Activated T-cell treated with anti-CD3 and anti-CD28 coated beads, Interleukin-2, amount 50 U/mL, for 4 hours (primary cell): Measurements from ENCODE around the gene COL12A1. TPM values are rescaled to one million over a fixed set of nuclear protein-coding genes. Genes with fewer than 3 reads are reported as not detected.
"Not testable (repeated sequence)": the region's sequence is repeated elsewhere in the genome, so short reads cannot be mapped to it uniquely, and the experiment has no call there.

Source experiments
- ATAC-seq, 2 donors: fragments of 200-7000 bp; cut with Tn5 transposase; one replicate each; pipeline ENCODE4 v1.10.0; 2021
- DNase-seq: peaks from one replicate; pipeline ENCODE4 v3.0.0-alpha.2; 2020
- H3K27me3 Mint-ChIP-seq: one replicate; pipeline ENCODE4 v1.8.0; 2021; ENCODE audit warnings: low read depth, mixed read lengths
- H3K36me3 Mint-ChIP-seq: one replicate; pipeline ENCODE4 v1.8.0; 2022; ENCODE audit warnings: mixed read lengths; ENCODE audit not compliant: insufficient read depth
- H3K4me1 Mint-ChIP-seq: one replicate; pipeline ENCODE4 v1.8.0; 2021; ENCODE audit warnings: low read depth, mixed read lengths
- H3K4me3 Mint-ChIP-seq: one replicate; pipeline ENCODE4 v1.8.0; 2021; ENCODE audit warnings: mild to moderate bottlenecking, moderate library complexity, mixed read lengths
- H3K9me3 Mint-ChIP-seq: one replicate; pipeline ENCODE4 v1.8.0; 2021; ENCODE audit warnings: mixed read lengths
- total RNA-seq, 3 donors: library from RNA; stranded (reverse); gene quantifications; one replicate each; pipeline ENCODE4 v1.2.1, GENCODE V29; 2021

Gene COL12A1
- total RNA-seq, 3 donors from 2014 or later = 0.29 to 0.40 (median 0.30) TPM

DNA sequence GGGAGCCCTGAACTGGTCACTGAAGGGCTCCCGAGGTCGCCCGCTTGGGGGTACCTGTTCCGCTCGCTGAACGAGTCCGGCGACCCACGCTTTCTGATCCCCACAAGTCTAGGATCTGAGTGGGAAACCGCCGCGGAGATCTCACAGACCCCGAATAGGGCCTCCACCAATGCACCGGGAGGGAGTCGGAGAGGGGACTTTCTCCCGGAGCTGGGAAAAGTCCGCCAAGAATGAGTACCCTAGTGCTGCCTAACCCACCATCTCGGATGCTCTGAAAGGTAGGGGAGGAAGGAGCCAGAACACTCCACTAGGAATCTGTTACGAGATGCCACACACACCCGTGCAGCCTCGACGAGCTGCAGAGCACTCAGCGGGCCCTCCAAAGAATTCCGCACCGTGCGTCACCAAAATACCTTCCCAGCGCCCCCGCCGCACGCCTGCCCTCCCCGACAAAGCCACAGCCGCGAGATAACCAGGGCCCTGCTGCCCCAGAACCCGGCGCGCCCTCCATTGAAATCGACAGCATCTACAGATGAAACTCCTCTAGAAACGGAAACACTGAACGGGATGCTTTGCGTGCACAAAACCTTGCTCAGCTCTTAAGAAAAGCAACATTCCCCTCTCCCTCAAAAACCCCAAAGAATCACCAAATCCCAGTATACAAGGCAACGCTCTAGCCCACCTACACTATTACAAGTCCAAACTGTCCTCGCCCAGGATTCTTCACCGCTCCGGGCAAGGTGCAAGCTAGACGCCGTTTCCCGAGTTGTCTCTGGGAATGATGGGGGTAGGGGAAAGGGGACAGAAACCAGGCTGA, 686 bp downstream of the COL12A1 start:
- Mint-ChIP-seq H3K36me3 (no peaks in the 10 kb centered on the region), H3K9me3 (no peaks in the 10 kb centered on the region), H3K4me1 (peaks cover 54% of the 10 kb centered on the region), H3K27me3 (peaks cover 84% of the 10 kb centered on the region), H3K4me3 (peak overlapping the region; percentile 73)
- ATAC-seq (peak; percentile 5 to 11), DNase-seq (no peak)

DNA sequence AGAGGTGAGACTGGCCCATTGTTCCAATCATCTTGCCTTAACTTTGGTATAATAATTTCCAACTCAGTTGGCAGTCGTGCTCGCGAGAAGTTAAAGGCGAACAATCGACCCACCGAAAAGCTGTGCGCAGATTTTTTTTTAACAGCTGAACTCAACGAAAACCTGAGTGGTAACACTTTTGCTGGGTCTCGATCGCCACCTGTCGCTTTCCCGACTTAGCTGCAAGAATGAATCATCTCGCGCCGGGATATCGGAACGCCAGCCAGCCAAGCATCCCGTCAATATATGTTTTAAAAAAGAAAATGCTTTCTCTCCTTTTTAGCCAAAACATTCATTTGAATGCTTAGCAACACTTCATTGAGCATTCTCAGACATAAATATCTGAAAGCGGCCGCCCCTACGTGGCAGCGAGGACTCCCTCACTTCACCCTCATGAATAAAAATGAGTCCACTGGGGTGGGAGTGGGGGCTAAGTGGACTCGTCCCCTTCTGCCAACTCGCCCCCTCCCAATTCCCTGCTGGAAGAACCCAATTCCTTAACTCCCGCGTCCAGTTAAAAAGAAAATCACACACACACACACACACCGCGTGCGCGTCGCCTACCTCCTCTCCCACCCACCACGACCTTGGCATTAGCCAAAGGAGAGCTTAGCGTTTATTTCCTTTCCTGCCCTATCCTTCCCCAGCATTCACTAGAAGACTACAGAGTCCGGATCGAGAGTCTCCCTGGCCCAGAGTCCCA, 1.5 kb downstream of the COL12A1 start:
- no peak for ATAC-seq
- no peak for DNase-seq
- no peaks in the 10 kb centered on the region for H3K9me3 Mint-ChIP-seq
- peaks cover 86% of the 10 kb centered on the region for H3K27me3 Mint-ChIP-seq
- H3K36me3 Mint-ChIP-seq = no peaks in the 10 kb centered on the region
- peak overlapping the region; percentile 73 for H3K4me3 Mint-ChIP-seq
- peaks cover 54% of the 10 kb centered on the region for H3K4me1 Mint-ChIP-seq

DNA sequence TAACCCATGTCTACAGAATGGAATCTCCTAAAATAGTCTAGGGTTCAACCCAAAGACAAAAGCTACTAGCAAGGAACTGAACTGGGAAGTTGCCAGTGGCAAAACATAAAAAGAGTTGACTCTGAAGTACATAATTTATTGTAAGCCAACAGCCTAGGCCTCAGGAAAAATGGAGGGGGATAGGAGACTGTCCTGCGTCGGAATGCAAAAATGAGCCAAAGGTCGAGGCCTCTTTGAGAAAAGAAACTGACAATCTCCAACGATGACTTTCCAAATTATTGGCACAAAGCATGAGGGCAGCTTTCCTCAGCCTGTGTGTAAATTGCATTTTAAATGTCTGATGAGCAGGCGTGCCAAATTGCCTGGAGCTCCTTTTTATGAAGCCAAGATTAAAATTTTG, 2.1 kb downstream of the COL12A1 start:
- DNase-seq (no peak), ATAC-seq (no peak)
- Mint-ChIP-seq H3K4me3 (peak overlapping the region; percentile 37), H3K9me3 (no peaks in the 10 kb centered on the region), H3K27me3 (peaks cover 81% of the 10 kb centered on the region), H3K36me3 (no peaks in the 10 kb centered on the region), H3K4me1 (peaks cover 52% of the 10 kb centered on the region)

DNA sequence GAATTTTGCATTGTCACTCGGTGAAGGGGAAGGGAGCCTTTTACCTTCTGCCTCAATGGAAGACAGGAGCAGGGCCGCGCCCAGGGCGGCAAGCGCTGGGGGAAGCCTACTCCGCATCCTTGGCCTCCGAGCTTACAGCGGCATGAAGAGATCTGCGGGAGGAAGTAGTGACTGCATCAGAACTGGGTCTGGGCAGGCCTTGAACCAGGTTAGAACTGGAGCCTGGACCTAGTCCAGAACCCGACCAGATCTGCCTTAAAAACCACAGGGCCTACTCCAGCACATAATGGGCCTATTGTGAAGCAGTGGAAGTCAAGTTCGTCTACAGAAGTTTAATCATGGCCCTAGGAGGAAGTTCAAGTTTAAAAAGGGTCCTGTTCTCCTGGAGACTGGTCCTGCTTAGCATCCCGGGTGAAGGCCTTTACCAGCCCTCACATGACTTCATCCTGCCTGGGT, 3.1 kb downstream of the COL12A1 start:
- Mint-ChIP-seq H3K27me3 (peaks cover 72% of the 10 kb centered on the region), H3K4me3 (no peak overlapping the region), H3K36me3 (no peaks in the 10 kb centered on the region), H3K4me1 (peaks cover 43% of the 10 kb centered on the region), H3K9me3 (no peaks in the 10 kb centered on the region)
- ATAC-seq = no peak
- no peak for DNase-seq

DNA sequence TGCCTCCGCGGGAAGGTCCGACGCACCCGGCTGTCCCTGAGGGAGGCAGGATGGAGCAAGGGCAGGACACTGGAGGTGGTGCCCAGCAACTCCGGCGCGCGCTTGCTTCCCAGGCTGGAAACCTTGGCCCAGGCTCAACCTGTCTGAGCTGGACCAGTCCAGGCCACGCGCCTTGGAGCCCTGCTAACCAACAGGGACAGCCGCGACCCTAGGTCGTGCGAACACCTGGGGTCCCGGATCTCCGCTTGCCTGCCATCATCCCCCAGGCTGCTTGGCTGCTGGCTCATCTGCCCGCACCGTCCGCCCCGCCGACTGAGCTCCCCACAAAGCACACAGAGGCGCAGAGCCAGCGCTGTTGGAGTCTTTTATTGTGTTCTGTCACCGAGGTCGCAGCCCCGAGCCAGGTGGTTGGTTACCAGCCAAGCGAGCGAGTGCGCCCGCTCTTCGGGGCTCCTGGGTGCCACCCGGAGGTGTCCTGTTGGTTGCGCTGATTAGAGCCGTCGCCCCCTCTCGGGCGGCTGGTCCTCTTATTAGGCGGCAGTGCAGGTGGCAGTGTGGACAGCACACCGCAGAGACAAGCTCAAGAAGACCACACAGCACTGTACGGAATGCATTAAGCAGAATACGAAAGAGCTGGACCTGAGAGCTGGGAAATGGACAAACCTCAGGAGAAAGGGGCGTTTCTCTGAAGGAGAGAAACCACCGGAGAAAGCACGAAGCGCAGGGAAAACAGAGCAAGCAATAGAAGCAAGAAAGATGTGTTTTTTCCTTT, 3.8 kb downstream of the COL12A1 start:
- peaks cover 37% of the 10 kb centered on the region for H3K4me1 Mint-ChIP-seq
- no peak overlapping the region for H3K4me3 Mint-ChIP-seq
- no peaks in the 10 kb centered on the region for H3K9me3 Mint-ChIP-seq
- DNase-seq (no peak), ATAC-seq (peak; percentile 3 to 15)
- H3K27me3 Mint-ChIP-seq = peaks cover 66% of the 10 kb centered on the region
- no peaks in the 10 kb centered on the region for H3K36me3 Mint-ChIP-seq

DNA sequence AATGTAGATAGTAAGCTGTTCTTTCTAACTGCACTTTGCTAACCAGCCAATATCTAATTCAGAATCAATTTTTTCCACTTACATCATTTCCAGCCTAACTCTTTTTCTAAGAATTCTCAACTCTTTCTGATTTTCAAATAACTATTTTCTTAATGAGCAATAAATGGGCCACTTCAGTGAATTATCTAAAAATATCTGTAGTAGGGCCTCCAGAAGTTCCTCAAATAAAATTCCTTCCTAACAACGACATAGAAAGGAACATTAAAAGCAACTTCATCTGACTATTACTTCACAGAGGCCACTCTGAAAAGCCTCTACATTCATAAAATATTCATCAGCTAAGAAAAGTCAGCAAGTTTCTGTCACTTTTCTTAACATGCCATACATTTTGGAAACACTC, 4.8 kb downstream of the COL12A1 start:
- Mint-ChIP-seq H3K4me3 (no peak overlapping the region), H3K27me3 (peaks cover 57% of the 10 kb centered on the region), H3K36me3 (no peaks in the 10 kb centered on the region), H3K9me3 (no peaks in the 10 kb centered on the region), H3K4me1 (peaks cover 28% of the 10 kb centered on the region)
- no peak for DNase-seq
- ATAC-seq = no peak

DNA sequence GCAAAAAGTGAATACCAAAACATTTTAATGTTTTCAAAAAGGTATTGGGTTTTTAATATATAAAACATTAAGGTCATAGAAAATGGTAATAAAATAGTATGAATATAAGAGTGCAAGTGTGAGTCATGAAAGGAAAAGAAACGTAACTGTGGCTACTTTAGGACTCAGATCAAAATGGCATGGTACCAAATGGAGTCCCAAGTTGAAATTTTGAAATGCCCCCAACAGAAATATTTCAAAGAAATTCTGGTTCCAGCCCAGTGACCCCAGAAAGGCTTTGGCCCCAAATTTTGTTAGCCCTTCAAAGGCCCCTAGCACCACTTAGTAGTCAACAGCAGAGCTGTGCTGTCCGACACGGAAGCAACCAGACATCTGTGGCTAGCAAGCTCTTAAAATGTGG, 6.0 kb downstream of the COL12A1 start:
- Mint-ChIP-seq H3K36me3 (no peaks in the 10 kb centered on the region), H3K4me3 (no peak overlapping the region), H3K27me3 (peaks cover 46% of the 10 kb centered on the region), H3K4me1 (peaks cover 18% of the 10 kb centered on the region), H3K9me3 (no peaks in the 10 kb centered on the region)
- ATAC-seq = no peak
- DNase-seq = no peak

DNA sequence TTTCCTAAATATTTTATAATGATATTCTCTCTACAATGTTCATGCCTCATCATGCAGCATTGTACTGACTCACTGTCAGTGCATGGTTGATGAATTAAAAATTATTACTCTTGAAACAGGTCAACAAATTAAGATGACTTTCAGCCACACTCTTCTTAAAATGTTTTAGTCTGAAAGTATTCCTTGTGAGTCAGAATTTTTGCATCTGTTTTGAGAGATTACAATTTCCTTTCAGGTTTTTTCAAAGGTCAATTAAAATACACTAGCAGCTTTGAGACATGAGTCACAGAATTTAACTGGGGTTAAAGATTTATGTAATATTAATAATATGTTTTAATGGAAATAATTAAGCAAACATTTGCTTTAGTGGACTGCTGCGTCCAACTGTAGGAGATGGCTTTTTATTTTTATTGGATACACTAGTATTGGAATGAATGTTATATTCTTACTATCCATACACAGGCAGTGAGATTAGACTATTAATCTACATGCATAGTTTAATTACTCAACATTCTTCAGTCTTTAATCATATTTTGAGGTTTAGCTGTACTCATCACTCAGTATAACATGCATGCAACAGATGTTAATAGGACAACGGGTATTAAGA, 9.7 kb downstream of the COL12A1 start:
- H3K36me3 Mint-ChIP-seq = no peaks in the 10 kb centered on the region
- DNase-seq (no peak), ATAC-seq (no peak)
- no peaks in the 10 kb centered on the region for H3K9me3 Mint-ChIP-seq
- peaks cover 16% of the 10 kb centered on the region for H3K27me3 Mint-ChIP-seq
- no peak overlapping the region for H3K4me3 Mint-ChIP-seq
- no peaks in the 10 kb centered on the region for H3K4me1 Mint-ChIP-seq

DNA sequence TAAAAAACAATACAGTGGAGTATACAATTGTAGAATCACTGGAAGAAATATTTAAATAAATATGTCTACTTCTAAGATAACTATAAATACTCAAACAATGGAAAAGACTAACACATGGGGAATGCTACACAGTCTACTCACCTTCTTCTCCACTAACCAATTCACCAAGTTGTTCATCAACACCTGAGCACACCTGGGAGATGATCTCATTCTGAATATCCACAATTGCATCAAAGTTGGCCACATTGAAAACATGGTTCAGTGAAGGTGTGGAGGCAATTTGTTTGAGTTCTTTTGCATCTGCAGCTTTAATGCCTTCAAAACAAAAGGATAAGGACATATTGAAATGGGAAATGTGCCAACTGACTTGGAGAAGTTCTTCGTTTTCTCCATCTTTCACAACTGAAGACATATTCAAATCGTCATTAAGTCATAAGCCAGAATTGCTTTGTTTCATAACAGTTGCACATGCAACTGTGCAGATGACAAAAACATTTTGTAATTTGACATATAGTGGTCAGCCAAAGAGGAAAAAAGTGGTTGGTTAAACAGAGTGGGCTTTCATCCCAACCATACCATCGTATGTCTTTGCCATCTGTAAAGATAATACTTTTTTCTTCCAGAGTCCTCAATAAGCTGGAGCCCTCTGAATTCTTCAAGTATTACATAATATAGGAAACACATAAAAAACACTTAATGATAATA, 17.5 kb downstream of the COL12A1 start:
- Mint-ChIP-seq H3K36me3 (no peaks in the 10 kb centered on the region), H3K4me3 (no peak overlapping the region), H3K4me1 (no peaks in the 10 kb centered on the region), H3K9me3 (peaks cover 2% of the 10 kb centered on the region), H3K27me3 (peaks cover 18% of the 10 kb centered on the region)
- ATAC-seq = no peak
- DNase-seq = no peak

DNA sequence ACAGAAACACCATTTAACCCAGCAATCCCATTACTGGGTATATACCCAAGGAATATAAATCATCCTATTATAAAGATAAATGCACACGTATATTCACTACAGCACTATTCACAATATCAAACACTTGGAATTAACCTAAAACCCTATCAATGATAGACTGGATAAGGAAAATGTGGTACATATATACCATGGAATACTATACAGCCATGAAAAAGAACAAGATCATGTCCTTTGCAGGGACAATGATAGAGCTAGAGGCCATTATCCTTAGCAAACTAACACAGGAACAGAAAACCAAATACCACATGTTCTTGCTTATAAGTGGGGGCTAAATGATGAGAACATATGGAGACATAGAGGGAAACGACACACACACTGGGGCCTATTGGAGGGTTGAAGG, 19.3 kb downstream of the COL12A1 start:
- not testable (repeated sequence) for ATAC-seq, H3K4me3 Mint-ChIP-seq, DNase-seq, H3K9me3 Mint-ChIP-seq, H3K36me3 Mint-ChIP-seq, H3K4me1 Mint-ChIP-seq
- peaks cover 17% of the 10 kb centered on the region for H3K27me3 Mint-ChIP-seq

DNA sequence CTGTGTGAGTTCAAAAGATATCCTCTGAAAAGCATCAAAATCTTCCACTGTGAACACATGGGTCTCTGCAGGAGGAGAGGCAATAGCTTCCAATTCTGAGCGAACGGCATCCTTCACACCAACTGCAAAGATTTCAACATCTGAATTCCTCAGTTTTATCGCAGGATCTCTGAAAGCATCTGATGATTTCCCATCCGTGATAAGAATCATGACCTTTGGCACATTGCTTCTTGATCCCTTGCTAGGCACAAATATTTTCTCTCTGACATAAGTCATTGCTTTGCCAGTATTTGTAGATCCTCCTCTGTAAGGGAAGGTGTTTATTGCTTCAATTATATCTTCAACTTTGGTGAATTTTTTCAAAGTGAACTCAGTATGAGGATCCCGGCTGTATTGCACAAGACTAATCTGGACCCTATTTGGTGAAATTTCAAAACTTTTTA, 22.7 kb downstream of the COL12A1 start:
- Mint-ChIP-seq H3K27me3 (peaks cover 16% of the 10 kb centered on the region), H3K36me3 (no peaks in the 10 kb centered on the region), H3K4me1 (no peaks in the 10 kb centered on the region), H3K4me3 (no peak overlapping the region), H3K9me3 (peaks cover 2% of the 10 kb centered on the region)
- no peak for ATAC-seq
- DNase-seq = no peak

DNA sequence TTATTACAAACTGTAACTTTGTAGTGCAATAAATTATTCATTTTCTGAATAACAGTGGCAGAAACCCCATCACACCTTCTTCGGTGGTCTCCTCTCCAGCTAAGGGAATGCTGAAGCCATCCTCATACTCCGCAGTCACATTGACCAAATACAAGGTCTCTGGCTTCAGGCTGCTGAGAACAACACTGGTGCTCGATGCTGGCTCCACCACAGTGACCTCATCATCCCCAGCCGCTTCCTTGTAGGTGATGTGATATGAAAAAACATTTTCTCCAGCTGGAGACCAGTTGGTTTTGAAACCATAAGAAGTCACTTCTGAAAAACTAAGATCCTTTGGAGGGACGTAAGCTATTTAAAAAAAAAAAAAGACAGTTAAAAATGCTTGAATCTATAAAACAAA, 25.0 kb downstream of the COL12A1 start:
- no peak for ATAC-seq
- Mint-ChIP-seq H3K36me3 (no peaks in the 10 kb centered on the region), H3K9me3 (peaks cover 2% of the 10 kb centered on the region), H3K4me3 (no peak overlapping the region), H3K27me3 (peaks cover 18% of the 10 kb centered on the region), H3K4me1 (no peaks in the 10 kb centered on the region)
- no peak for DNase-seq

DNA sequence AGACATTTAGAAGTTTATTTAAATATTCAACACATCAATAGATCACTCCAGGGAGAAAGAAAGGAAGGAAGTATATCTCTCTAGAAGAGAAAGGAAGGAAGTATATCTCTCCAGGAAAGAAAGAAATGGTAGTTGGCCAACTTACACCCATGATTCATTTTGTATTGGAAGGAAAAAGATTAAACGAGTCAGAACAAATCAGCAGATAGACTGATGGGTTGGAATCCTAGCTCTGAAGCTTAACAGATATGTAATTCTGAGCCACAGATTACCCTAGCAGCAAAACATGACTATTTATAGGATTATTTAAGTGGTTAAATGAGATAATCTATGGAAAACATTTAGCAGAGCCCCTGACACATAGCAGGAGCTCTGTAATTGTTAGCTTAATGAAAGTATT, 27.1 kb downstream of the COL12A1 start:
- Mint-ChIP-seq H3K4me1 (no peaks in the 10 kb centered on the region), H3K4me3 (no peak overlapping the region), H3K27me3 (peaks cover 10% of the 10 kb centered on the region), H3K9me3 (no peaks in the 10 kb centered on the region), H3K36me3 (no peaks in the 10 kb centered on the region)
- DNase-seq (no peak), ATAC-seq (no peak)
